ENCODE results near the gene HOXA1. TPM values are rescaled to one million over a fixed set of nuclear protein-coding genes. Genes with fewer than 3 reads are reported as not detected.

HOXA1 gene
- total RNA-seq, 1 experiment from 2014 or later: 8.8 TPM

GRCh38 chr7:27133409-27134231 lies 37.8 kb upstream of the HOXA1 start:
- POLR2A ChIA-PET: no interaction called here
- no peaks in the 10 kb centered on the region for H3K9me3 ChIP-seq (ENCODE audit: control insufficient read depth, insufficient read depth, low read depth, low read length)
- peak overlapping the region; percentile 21 to 33 for H3K4me3 ChIP-seq (ENCODE audit: low read depth in 2 of 2, low read length in 2 of 2)
- no TSS peak for BruUV-seq (replicated peaks)
- H3K27ac ChIP-seq (ENCODE audit: low read length): peak overlapping the region; percentile 98
- DNase-seq (ENCODE audit: low read depth, low spot score): no peak
- CTCF ChIA-PET: interaction anchor here (1.7 kb wide), 1 partner anchor 14 kb away, joined by 5 read pairs; no protein-coding TSS in a partner anchor
- TF ChIP-seq TCF7L2 (IDR thresholded peaks at IDR 0.05; ENCODE audit: low read depth, low read length): no peak
- TF ChIP-seq CTCF (IDR thresholded peaks at IDR 0.05): peak; percentile 31
- no peaks in the 10 kb centered on the region for H3K36me3 ChIP-seq (ENCODE audit: control insufficient read depth, insufficient read depth, low read length)
- ATAC-seq: peak; percentile 63
- in situ Hi-C loops (cut with HindIII; ENCODE audit: low pct_unique_long_range_greater_than_20kb, low sequenced_read_pairs): no loop called here
- peaks cover 72% of the 10 kb centered on the region for H3K4me1 ChIP-seq (ENCODE audit: control insufficient read depth, insufficient read depth, low read length)
- no peaks in the 10 kb centered on the region for H3K27me3 ChIP-seq (ENCODE audit: control insufficient read depth, insufficient read depth, low read length)
- intact Hi-C loops (cut with micrococcal nuclease; ENCODE audit: unreplicated experiment): no loop called here

DNA sequence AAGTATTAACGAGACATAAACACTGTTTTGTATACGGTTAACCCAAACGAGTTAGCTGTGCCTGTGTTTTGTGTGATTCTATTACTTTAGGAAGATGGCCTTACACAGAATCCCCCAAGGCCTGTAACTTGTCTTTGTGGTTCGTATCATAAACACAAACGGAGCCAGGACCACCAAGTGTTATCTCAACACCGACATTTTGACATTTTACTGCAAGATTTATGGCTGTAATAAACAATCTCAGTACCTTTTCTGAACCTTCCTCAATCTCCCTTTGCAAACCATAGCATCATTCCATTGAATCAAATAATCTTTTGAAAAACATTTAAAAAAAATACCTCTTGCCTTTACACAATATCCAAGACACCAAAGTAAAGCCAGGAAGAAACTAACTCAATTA lies 37.2 kb upstream of the HOXA1 start:
- CTCF ChIA-PET: no interaction called here
- intact Hi-C loops (cut with micrococcal nuclease; ENCODE audit: unreplicated experiment): no loop called here
- BruUV-seq (replicated peaks): no TSS peak

More for the DNA sequence above, 37.2 kb upstream of the HOXA1 start:
- TF ChIP-seq TCF7L2 (IDR thresholded peaks at IDR 0.05; ENCODE audit: low read depth, low read length) (no peak), CTCF (IDR thresholded peaks at IDR 0.05) (no peak), SIN3A (IDR thresholded peaks at IDR 0.05; ENCODE audit: borderline replicate concordance, insufficient read depth, low read depth, low read length) (no peak), REST (IDR thresholded peaks at IDR 0.05; ENCODE audit: insufficient read depth in 1 of 2, low read depth in 2 of 2, low read length in 1 of 2) (no peak), POLR2AphosphoS5 (IDR thresholded peaks at IDR 0.05; ENCODE audit: low read depth, low read length) (no peak)
- DNase-seq (ENCODE audit: low read depth, low spot score) (no peak), ATAC-seq (no peak)
- no peaks in the 10 kb centered on the region for H3K36me3 ChIP-seq (ENCODE audit: control insufficient read depth, insufficient read depth, low read length)
- no peaks in the 10 kb centered on the region for H3K27me3 ChIP-seq (ENCODE audit: control insufficient read depth, insufficient read depth, low read length)
- H3K4me1 ChIP-seq (ENCODE audit: control insufficient read depth, insufficient read depth, low read length): peaks cover 74% of the 10 kb centered on the region
- peak overlapping the region; percentile 98 for H3K27ac ChIP-seq (ENCODE audit: low read length)
- no peaks in the 10 kb centered on the region for H3K9me3 ChIP-seq (ENCODE audit: control insufficient read depth, insufficient read depth, low read depth, low read length)
- in situ Hi-C loops (cut with HindIII; ENCODE audit: low pct_unique_long_range_greater_than_20kb, low sequenced_read_pairs): no loop called here
- POLR2A ChIA-PET: interaction anchor here (0.6 kb wide), 1 partner anchor 222 kb away, joined by 10 read pairs; no protein-coding TSS in a partner anchor
- H3K4me3 ChIP-seq (ENCODE audit: low read depth in 2 of 2, low read length in 2 of 2): no peak overlapping the region; a peak in 1 of 4 replicates
